Measurements from ENCODE around the gene C4BPA.
A peak's percentile ranks its signal among the peaks of the same experiment; 100 is the strongest.

The C4BPA gene

GRCh38 chr1:207064561-207064960, 39.5 kb upstream of the C4BPA start:
- H3K4me1 ChIP-seq (ENCODE audit: control insufficient read depth in 1 of 2, insufficient read depth in 2 of 2, low read length in 2 of 2): peaks cover 24 to 45% of the 10 kb centered on the region in 2 donors

GRCh38 chr1:207067185-207067584, 36.8 kb upstream of the C4BPA start:
- Histone ChIP-seq H3K9ac (ENCODE audit: low read depth in 1 of 2, low read length in 2 of 2) (peak overlapping the region; percentile 0 to 48), H3K4me1 (ENCODE audit: control insufficient read depth in 1 of 2, insufficient read depth in 2 of 2, low read length in 2 of 2) (peaks cover 24 to 47% of the 10 kb centered on the region in 2 donors), H3K9me3 (ENCODE audit: control insufficient read depth in 1 of 2, low read length in 2 of 2) (no peaks in the 10 kb centered on the region), H3K36me3 (ENCODE audit: control insufficient read depth in 1 of 2, insufficient read depth in 2 of 2, low read length in 2 of 2) (peaks cover 55 to 76% of the 10 kb centered on the region in 2 donors), H3K27me3 (ENCODE audit: control insufficient read depth in 1 of 2, insufficient read depth in 2 of 2, low read length in 2 of 2) (no peaks in the 10 kb centered on the region), H3K27ac (ENCODE audit: low read depth, low read length) (peak overlapping the region; percentile 67), H3K4me3 (ENCODE audit: low read depth in 1 of 2, low read length in 2 of 2) (peak overlapping the region in 1 of 2 donors; percentile 32)

More at GRCh38 chr1:207064561-207064960, 39.5 kb upstream of the C4BPA start:
- Histone ChIP-seq H3K27ac (ENCODE audit: low read depth, low read length) (no peak overlapping the region), H3K9me3 (ENCODE audit: control insufficient read depth in 1 of 2, low read length in 2 of 2) (no peaks in the 10 kb centered on the region), H3K36me3 (ENCODE audit: control insufficient read depth in 1 of 2, insufficient read depth in 2 of 2, low read length in 2 of 2) (peaks cover 44 to 66% of the 10 kb centered on the region in 2 donors), H3K27me3 (ENCODE audit: control insufficient read depth in 1 of 2, insufficient read depth in 2 of 2, low read length in 2 of 2) (no peaks in the 10 kb centered on the region), H3K4me3 (ENCODE audit: low read depth in 1 of 2, low read length in 2 of 2) (no peak overlapping the region), H3K9ac (ENCODE audit: low read depth in 1 of 2, low read length in 2 of 2) (no peak overlapping the region)

DNA sequence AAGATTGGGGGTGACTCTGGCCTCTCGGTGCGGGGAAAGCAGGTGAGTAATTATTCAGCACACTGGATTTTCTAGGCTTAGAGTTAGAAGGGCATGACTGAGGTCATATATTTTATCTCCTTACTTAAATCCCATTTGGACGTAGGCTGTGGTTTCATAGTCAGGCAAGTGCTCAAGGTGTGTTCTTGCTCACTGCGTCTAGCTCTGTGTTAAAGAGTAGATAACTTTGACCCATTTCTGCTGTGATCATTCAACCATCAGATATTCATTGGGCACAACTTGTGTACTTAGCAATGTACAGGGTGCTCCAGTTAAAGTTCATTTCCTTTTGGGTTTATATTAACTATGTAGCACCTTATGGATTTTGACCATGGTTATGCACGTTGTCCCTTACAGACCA, 36.4 kb upstream of the C4BPA start:
- Histone ChIP-seq H3K36me3 (ENCODE audit: control insufficient read depth in 1 of 2, insufficient read depth in 2 of 2, low read length in 2 of 2) (peaks cover 55 to 76% of the 10 kb centered on the region in 2 donors), H3K9ac (ENCODE audit: low read depth in 1 of 2, low read length in 2 of 2) (peak overlapping the region; percentile 0 to 48), H3K27ac (ENCODE audit: low read depth, low read length) (peak overlapping the region; percentile 67)

GRCh38 chr1:207069061-207069460, 35.0 kb upstream of the C4BPA start:
- Histone ChIP-seq H3K9ac (ENCODE audit: low read depth in 1 of 2, low read length in 2 of 2) (no peak overlapping the region), H3K27ac (ENCODE audit: low read depth, low read length) (no peak overlapping the region), H3K36me3 (ENCODE audit: control insufficient read depth in 1 of 2, insufficient read depth in 2 of 2, low read length in 2 of 2) (peaks cover 47 to 75% of the 10 kb centered on the region in 2 donors)

More for the DNA sequence above, 36.4 kb upstream of the C4BPA start:
- Histone ChIP-seq H3K4me1 (ENCODE audit: control insufficient read depth in 1 of 2, insufficient read depth in 2 of 2, low read length in 2 of 2) (peaks cover 24 to 47% of the 10 kb centered on the region in 2 donors), H3K4me3 (ENCODE audit: low read depth in 1 of 2, low read length in 2 of 2) (peak overlapping the region in 1 of 2 donors; percentile 32), H3K27me3 (ENCODE audit: control insufficient read depth in 1 of 2, insufficient read depth in 2 of 2, low read length in 2 of 2) (no peaks in the 10 kb centered on the region), H3K9me3 (ENCODE audit: control insufficient read depth in 1 of 2, low read length in 2 of 2) (no peaks in the 10 kb centered on the region)

GRCh38 chr1:207069858-207070506, 34.1 kb upstream of the C4BPA start:
- Histone ChIP-seq H3K9ac (ENCODE audit: low read depth in 1 of 2, low read length in 2 of 2) (no peak overlapping the region), H3K4me3 (ENCODE audit: low read depth in 1 of 2, low read length in 2 of 2) (no peak overlapping the region), H3K4me1 (ENCODE audit: control insufficient read depth in 1 of 2, insufficient read depth in 2 of 2, low read length in 2 of 2) (peaks cover 18 to 34% of the 10 kb centered on the region in 2 donors), H3K27me3 (ENCODE audit: control insufficient read depth in 1 of 2, insufficient read depth in 2 of 2, low read length in 2 of 2) (no peaks in the 10 kb centered on the region), H3K9me3 (ENCODE audit: control insufficient read depth in 1 of 2, low read length in 2 of 2) (no peaks in the 10 kb centered on the region), H3K36me3 (ENCODE audit: control insufficient read depth in 1 of 2, insufficient read depth in 2 of 2, low read length in 2 of 2) (peaks cover 49 to 78% of the 10 kb centered on the region in 2 donors), H3K27ac (ENCODE audit: low read depth, low read length) (no peak overlapping the region)

More at GRCh38 chr1:207069061-207069460, 35.0 kb upstream of the C4BPA start:
- H3K27me3 ChIP-seq (ENCODE audit: control insufficient read depth in 1 of 2, insufficient read depth in 2 of 2, low read length in 2 of 2): no peaks in the 10 kb centered on the region
- no peaks in the 10 kb centered on the region for H3K9me3 ChIP-seq (ENCODE audit: control insufficient read depth in 1 of 2, low read length in 2 of 2)
- H3K4me3 ChIP-seq (ENCODE audit: low read depth in 1 of 2, low read length in 2 of 2): no peak overlapping the region
- peaks cover 24 to 39% of the 10 kb centered on the region in 2 donors for H3K4me1 ChIP-seq (ENCODE audit: control insufficient read depth in 1 of 2, insufficient read depth in 2 of 2, low read length in 2 of 2)

DNA sequence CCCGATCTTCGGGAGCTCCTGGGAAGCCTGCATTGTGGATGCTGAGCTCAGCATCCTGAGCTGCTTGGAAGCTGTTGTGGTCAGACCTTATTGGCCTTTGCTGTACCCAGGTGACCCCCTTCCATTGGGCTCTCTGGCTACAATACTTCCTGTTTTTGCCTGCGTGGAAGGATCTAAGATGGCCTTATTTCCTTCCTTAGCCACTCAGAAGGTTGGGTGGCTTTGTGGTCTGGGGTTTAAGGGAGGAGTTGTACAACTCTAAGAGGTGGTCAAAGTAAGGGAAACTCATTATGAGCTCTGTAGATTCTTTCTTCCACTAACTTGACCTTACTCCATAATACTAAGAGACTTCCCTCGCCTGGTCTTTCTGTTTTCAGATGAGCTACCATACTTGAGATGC, 33.2 kb upstream of the C4BPA start:
- no peak overlapping the region for H3K4me3 ChIP-seq (ENCODE audit: low read depth in 1 of 2, low read length in 2 of 2)
- H3K4me1 ChIP-seq (ENCODE audit: control insufficient read depth in 1 of 2, insufficient read depth in 2 of 2, low read length in 2 of 2): peaks cover 18 to 34% of the 10 kb centered on the region in 2 donors
- H3K9me3 ChIP-seq (ENCODE audit: control insufficient read depth in 1 of 2, low read length in 2 of 2): no peaks in the 10 kb centered on the region
- H3K27me3 ChIP-seq (ENCODE audit: control insufficient read depth in 1 of 2, insufficient read depth in 2 of 2, low read length in 2 of 2): no peaks in the 10 kb centered on the region
- no peak overlapping the region for H3K9ac ChIP-seq (ENCODE audit: low read depth in 1 of 2, low read length in 2 of 2)
- H3K36me3 ChIP-seq (ENCODE audit: control insufficient read depth in 1 of 2, insufficient read depth in 2 of 2, low read length in 2 of 2): peaks cover 50 to 79% of the 10 kb centered on the region in 2 donors
- no peak overlapping the region for H3K27ac ChIP-seq (ENCODE audit: low read depth, low read length)

DNA sequence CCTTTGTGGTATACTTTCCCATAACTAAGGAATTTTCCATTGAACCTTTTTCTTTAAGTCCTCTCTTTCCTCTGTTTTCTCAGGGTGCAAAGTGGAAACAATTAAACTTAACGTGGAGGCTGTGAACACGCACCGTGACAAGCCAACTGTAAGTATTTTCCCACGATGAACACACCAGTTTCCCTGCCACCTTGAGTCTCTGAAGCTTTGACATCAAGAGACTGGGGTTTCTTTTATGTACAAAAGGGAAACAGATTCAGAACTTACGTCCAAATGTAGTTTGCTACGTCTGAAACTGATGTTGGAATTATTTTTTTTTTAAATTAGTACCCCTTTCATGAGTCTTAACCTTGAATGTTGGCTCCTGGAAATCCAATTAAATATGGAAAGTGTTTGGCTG, 32.6 kb upstream of the C4BPA start:
- Histone ChIP-seq H3K27me3 (ENCODE audit: control insufficient read depth in 1 of 2, insufficient read depth in 2 of 2, low read length in 2 of 2) (no peaks in the 10 kb centered on the region), H3K36me3 (ENCODE audit: control insufficient read depth in 1 of 2, insufficient read depth in 2 of 2, low read length in 2 of 2) (peaks cover 50 to 78% of the 10 kb centered on the region in 2 donors), H3K4me1 (ENCODE audit: control insufficient read depth in 1 of 2, insufficient read depth in 2 of 2, low read length in 2 of 2) (peaks cover 14 to 29% of the 10 kb centered on the region in 2 donors), H3K27ac (ENCODE audit: low read depth, low read length) (no peak overlapping the region), H3K9ac (ENCODE audit: low read depth in 1 of 2, low read length in 2 of 2) (no peak overlapping the region), H3K9me3 (ENCODE audit: control insufficient read depth in 1 of 2, low read length in 2 of 2) (no peaks in the 10 kb centered on the region), H3K4me3 (ENCODE audit: low read depth in 1 of 2, low read length in 2 of 2) (no peak overlapping the region)

GRCh38 chr1:207072233-207072632, 31.8 kb upstream of the C4BPA start:
- Histone ChIP-seq H3K36me3 (ENCODE audit: control insufficient read depth in 1 of 2, insufficient read depth in 2 of 2, low read length in 2 of 2) (peaks cover 50 to 77% of the 10 kb centered on the region in 2 donors), H3K9ac (ENCODE audit: low read depth in 1 of 2, low read length in 2 of 2) (no peak overlapping the region)

DNA sequence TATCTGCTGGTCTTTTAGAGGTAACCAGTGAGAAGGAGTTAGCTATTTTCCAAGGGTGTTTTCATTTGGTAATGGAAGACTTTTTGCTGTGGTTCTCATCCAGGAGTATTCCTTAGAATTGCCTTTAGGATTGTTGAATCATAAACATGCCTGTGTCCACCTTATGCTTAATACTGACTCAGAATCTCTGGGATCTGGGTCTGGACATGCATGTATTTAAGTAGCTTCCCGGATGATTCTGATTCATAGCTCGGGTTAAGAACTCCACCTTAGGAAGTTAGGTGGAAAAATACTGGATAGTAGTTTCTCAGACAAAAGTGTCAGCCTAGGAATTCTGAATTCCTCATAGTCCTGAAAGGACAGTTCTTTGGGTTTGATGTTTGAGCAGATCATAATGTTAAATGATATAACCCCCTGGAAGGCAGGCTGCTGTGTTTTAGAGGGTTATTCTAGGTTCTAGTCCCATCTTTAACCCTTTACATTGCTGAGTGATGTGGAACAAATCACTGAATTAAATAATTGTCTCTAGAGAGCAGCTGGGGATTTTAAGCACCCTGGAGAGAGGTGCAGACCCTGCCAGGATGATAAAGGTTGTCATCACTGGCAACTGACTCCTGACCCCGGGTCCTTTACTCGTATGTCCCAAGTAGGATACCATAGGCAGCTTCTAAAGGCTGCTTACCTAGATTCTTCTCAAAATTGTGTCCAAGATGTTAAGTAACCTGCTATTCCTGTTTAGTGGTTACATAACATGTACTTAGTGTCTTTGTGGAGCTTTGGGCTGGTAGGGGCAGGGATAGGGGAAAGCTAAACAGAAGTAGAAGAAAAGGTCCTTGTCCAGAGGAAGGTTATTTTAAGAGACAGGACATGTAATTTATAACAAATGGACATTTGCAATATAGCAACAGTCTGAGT, 29.9 kb upstream of the C4BPA start:
- H3K36me3 ChIP-seq (ENCODE audit: control insufficient read depth in 1 of 2, insufficient read depth in 2 of 2, low read length in 2 of 2): peaks cover 42 to 77% of the 10 kb centered on the region in 2 donors
- H3K9ac ChIP-seq (ENCODE audit: low read depth in 1 of 2, low read length in 2 of 2): peak overlapping the region in 1 of 2 donors; percentile 2
- peaks cover 0 to 6% of the 10 kb centered on the region in 2 donors for H3K4me1 ChIP-seq (ENCODE audit: control insufficient read depth in 1 of 2, insufficient read depth in 2 of 2, low read length in 2 of 2)
- H3K9me3 ChIP-seq (ENCODE audit: control insufficient read depth in 1 of 2, low read length in 2 of 2): no peaks in the 10 kb centered on the region
- H3K4me3 ChIP-seq (ENCODE audit: low read depth in 1 of 2, low read length in 2 of 2): no peak overlapping the region
- no peaks in the 10 kb centered on the region for H3K27me3 ChIP-seq (ENCODE audit: control insufficient read depth in 1 of 2, insufficient read depth in 2 of 2, low read length in 2 of 2)
- H3K27ac ChIP-seq (ENCODE audit: low read depth, low read length): no peak overlapping the region

More at GRCh38 chr1:207072233-207072632, 31.8 kb upstream of the C4BPA start:
- Histone ChIP-seq H3K27ac (ENCODE audit: low read depth, low read length) (no peak overlapping the region), H3K4me1 (ENCODE audit: control insufficient read depth in 1 of 2, insufficient read depth in 2 of 2, low read length in 2 of 2) (peaks cover 8 to 23% of the 10 kb centered on the region in 2 donors), H3K4me3 (ENCODE audit: low read depth in 1 of 2, low read length in 2 of 2) (no peak overlapping the region), H3K27me3 (ENCODE audit: control insufficient read depth in 1 of 2, insufficient read depth in 2 of 2, low read length in 2 of 2) (no peaks in the 10 kb centered on the region), H3K9me3 (ENCODE audit: control insufficient read depth in 1 of 2, low read length in 2 of 2) (no peaks in the 10 kb centered on the region)

Measured in duodenal mucosa (tissue), 2 donors.